Measurements from ENCODE around the gene PHTF2.
"Not testable (repeated sequence)": the region's sequence is repeated elsewhere in the genome, so short reads cannot be mapped to it uniquely, and the experiment has no call there.

GRCh38 chr7:77873416-77874327 is 75.1 kb downstream of the PHTF2 start:
- TF ChIP-seq POLR2A (IDR thresholded peaks at IDR 0.05; ENCODE audit: low read depth), result not testable (repeated sequence)
- TF ChIP-seq, protein P1, sequence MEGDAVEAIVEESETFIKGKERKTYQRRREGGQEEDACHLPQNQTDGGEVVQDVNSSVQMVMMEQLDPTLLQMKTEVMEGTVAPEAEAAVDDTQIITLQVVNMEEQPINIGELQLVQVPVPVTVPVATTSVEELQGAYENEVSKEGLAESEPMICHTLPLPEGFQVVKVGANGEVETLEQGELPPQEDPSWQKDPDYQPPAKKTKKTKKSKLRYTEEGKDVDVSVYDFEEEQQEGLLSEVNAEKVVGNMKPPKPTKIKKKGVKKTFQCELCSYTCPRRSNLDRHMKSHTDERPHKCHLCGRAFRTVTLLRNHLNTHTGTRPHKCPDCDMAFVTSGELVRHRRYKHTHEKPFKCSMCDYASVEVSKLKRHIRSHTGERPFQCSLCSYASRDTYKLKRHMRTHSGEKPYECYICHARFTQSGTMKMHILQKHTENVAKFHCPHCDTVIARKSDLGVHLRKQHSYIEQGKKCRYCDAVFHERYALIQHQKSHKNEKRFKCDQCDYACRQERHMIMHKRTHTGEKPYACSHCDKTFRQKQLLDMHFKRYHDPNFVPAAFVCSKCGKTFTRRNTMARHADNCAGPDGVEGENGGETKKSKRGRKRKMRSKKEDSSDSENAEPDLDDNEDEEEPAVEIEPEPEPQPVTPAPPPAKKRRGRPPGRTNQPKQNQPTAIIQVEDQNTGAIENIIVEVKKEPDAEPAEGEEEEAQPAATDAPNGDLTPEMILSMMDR (IDR thresholded peaks at IDR 0.05), result not testable (repeated sequence)
